ENCODE results near the gene TNFAIP8L3.

DNA sequence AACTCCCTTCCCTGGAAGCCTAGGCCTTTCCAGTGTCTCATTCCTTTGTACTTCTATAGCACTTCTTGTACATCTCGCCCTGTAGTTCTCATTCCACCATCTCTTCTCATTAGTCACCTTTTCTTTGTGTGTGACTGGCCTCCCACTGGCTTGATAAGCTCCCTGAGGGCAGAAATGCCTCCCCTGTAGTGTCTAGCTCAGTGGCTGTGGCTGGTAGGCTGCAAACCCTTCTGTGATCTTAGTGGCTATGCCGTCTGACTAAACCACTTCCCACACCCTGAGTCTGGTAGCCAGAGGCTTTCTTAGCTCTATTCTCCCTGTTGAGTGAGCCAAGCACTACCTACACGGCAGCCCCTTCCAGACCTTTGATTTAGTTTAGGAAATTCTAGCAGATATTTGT is 24.4 kb upstream of the TNFAIP8L3 start:
- no peak for TF ChIP-seq POLR2AphosphoS5 (IDR thresholded peaks at IDR 0.05)
- TF ChIP-seq, protein P1, sequence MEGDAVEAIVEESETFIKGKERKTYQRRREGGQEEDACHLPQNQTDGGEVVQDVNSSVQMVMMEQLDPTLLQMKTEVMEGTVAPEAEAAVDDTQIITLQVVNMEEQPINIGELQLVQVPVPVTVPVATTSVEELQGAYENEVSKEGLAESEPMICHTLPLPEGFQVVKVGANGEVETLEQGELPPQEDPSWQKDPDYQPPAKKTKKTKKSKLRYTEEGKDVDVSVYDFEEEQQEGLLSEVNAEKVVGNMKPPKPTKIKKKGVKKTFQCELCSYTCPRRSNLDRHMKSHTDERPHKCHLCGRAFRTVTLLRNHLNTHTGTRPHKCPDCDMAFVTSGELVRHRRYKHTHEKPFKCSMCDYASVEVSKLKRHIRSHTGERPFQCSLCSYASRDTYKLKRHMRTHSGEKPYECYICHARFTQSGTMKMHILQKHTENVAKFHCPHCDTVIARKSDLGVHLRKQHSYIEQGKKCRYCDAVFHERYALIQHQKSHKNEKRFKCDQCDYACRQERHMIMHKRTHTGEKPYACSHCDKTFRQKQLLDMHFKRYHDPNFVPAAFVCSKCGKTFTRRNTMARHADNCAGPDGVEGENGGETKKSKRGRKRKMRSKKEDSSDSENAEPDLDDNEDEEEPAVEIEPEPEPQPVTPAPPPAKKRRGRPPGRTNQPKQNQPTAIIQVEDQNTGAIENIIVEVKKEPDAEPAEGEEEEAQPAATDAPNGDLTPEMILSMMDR (IDR thresholded peaks at IDR 0.05) = no peak
